GM21381 (cell line): ENCODE results near the gene CAPN5.
A peak's percentile ranks its signal among the peaks of the same experiment; 100 is the strongest.
"Not testable (repeated sequence)": the region's sequence is repeated elsewhere in the genome, so short reads cannot be mapped to it uniquely, and the experiment has no call there.

ENCODE experiments used
- ATAC-seq: cut with Tn5 transposase; IDR thresholded peaks from one replicate; pipeline ENCODE4 v1.9.1; 2021; ENCODE audit warnings: mild to moderate bottlenecking, moderate library complexity; ENCODE audit not compliant: unreplicated experiment

The CAPN5 gene

GRCh38 chr11:77042111-77042726 lies 24.6 kb upstream of the CAPN5 start:
- ATAC-seq = no peak

- no peak for ATAC-seq
Observed at GRCh38 chr11:77044356-77044755, 22.4 kb upstream of the CAPN5 start.

- ATAC-seq = no peak
Observed at GRCh38 chr11:77044886-77045285, 21.9 kb upstream of the CAPN5 start.

DNA sequence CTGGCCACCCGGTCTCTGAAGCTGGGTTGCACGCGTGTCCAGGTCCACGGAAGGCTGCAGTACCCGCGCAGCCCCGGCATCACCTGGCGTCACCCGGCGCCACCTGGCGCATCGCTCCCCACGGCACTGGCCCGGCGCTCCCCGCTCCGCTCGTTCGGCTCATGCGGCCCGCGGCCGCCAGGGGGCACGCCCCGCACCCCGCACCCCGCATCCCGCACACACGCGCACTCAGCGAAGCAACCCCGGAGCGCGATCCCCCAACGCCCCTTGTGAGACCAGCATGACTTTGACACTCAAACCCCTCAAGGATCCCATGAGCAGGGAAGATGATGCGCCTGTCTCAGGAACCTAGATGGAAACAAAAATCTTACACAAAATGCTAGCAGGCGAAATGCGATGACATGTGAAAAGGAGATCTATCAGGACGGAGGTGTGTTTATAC lies 20.7 kb upstream of the CAPN5 start:
- ATAC-seq = no peak

DNA sequence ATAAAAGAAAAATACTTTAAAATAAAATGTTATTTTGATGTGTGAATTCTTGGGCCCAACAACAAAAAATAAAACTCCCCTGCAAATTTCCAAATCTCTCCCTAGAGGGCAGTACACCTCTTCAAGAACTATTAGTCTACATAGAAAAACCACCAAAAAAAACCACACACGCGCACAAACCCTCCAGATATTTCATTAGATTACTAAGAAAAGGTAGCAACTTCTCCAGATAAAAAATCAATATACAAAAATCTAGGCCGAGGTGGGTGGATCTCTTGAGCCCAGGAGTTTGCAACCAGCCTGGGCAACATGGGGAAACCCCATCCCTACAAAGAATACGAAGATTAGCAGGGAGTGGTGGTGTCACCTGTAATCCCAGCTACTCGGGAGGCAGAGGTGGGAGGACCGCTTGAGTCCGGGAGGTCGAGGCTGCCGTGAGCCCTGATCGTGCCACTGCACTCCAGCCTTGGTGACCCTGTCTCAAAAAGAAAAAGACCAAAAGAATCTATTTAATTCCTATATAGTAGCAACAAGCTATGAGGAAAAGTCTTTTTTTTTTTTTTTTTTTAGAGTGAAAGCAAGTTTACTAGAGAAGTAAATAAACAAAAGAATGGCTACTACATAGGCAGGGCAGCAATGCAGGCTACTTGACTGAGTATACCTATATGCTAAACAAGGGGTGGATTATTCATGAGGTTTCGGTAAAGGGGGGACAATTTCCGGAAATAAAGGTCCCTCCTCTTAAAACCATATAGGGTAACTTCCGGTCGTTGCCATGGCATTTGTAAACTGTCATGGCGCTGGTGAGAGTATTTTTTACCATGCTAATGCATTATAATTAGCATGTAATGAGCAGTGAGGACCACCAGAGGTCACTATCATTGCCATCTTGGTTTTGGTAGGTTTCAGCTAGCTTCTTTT lies 19.5 kb upstream of the CAPN5 start:
- ATAC-seq = peak; percentile 85

DNA sequence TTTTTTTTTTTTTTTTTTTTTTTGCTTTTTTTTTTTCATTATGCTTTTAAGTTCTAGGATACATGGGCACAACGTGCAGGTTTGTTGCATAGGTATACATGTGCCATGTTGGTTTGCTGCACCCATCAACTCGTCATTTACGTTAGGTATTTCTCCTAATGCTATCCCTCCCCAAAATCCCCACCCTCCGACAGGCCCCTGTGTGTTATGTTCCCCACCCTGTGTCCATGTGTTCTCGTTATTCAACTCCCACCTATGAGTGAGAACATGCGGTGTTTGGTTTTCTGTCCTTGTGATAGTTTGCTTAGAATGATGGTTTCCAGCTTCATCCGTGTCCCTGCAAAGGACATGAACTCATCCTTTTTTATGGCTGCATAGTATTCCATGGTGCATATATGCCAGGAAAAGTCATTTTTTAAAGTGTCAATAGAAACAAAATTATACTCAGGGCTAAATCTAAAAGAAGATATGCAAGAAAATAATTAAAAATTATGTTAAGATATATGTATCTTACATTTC lies 18.8 kb upstream of the CAPN5 start:
- ATAC-seq = not testable (repeated sequence)

- ATAC-seq = no peak
Observed at GRCh38 chr11:77049026-77049425, 17.7 kb upstream of the CAPN5 start.

GRCh38 chr11:77051511-77051910 lies 15.3 kb upstream of the CAPN5 start:
- ATAC-seq = no peak

GRCh38 chr11:77052518-77052917 lies 14.3 kb upstream of the CAPN5 start:
- ATAC-seq = no peak

GRCh38 chr11:77053217-77054015 lies 13.4 kb upstream of the CAPN5 start:
- ATAC-seq = no peak

DNA sequence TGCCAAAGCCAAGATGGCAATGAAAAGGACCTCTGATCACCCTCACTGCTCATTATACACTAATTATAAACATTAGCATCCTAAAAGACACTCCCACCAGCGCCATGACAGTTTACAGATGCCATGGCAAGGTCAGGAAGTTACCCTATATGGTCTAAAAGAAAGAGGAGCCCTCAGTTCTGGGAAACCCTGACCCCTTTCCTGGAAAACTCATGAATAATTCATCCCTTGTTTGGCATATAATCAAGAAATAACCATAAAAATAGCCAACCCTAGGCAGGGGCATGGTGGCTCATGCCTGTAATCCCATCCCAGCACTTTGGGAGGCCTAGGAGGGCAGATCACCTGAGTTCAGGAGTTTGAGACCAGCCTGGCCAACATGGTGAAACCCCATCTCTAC lies 12.7 kb upstream of the CAPN5 start:
- ATAC-seq = no peak

DNA sequence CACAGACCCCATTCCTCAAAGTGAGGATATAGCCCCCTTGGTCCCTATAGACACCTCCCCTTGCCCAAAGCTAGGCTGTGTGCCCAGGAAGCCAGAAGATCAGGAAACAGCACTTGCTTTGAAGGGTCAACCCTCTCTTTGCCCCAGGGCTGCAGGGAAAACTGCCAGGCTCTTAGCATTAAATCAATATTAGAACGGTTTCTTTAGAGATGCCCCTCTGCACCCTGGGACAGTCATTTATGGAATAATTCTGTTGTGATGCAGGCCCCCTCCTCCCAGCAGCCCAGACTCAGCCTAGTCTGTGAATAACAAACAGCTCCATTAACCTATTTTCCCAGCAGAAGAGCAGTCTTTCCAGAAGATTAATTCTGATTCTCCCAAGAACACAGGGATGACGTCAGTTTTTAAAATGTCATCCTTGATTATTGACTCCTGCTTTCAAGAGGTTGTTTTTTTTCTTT lies 11.6 kb upstream of the CAPN5 start:
- ATAC-seq = no peak

DNA sequence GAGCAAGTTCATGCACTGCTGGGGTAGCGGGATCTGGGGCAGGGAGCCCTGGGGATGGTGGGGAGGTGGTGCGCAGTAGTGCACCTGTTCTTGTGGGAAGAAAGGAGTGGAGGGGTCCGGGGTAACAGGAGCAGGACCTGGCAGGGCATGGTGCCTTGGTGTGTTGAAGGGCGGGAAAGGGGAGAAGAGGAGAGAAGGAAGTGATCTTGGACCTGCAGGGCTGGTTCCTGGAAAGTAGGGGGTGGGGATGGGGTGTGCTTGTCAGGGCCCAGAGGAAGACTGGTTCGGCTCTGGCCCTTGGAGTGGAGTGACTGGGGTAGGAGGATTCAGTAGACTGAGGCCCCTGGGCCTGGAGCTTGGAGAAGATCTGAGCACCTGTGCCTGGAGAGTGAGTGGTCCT lies 10.9 kb upstream of the CAPN5 start:
- ATAC-seq = no peak

DNA sequence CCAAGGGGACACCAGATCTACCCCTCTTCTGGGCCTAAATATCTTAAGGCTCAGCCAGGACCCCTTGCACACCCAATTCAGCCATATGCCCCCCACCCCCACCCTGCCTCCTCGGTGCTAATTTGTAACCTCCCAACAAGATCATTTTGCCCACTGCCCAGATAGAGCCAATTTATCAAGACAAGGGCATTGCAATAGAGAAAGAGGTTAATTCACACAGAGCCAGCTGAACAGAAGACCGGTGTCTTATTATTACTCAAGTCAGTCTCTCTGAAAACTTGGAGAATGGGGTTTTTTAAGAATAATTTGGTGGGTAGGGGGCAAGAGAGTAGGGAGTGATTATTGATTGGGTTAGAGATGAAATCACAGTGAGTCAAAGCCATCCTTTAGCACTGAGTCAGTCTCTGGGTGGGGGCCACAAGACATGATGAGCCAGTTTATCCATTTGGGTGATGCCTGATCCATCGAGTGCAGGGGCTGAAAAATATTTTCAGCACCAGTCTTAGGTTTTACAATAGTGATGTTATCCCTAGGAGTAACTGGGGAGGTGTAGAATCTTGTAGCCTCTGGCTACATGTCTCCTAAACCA lies 9.9 kb upstream of the CAPN5 start:
- no peak for ATAC-seq

GRCh38 chr11:77057938-77058474 lies 8.8 kb upstream of the CAPN5 start:
- ATAC-seq = no peak

DNA sequence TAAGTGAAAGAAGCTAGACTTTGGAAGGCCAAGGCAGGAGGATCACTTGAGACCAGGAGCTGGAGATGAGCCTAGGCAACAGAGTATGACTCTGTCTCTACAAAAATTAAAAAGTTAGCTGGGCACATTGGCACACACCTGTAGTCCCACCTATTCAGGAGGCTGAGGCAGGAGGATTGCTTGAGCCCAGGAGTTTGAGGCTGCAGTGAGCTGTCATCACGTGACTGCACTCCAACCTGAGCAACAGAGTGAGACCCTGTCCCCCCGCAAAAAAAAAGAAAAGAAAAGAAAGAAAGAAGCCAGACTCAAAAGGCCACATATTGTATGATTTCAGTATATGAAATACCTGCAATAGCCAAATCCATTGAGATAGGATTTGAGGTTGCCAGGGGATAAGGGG lies 7.9 kb upstream of the CAPN5 start:
- no peak for ATAC-seq

DNA sequence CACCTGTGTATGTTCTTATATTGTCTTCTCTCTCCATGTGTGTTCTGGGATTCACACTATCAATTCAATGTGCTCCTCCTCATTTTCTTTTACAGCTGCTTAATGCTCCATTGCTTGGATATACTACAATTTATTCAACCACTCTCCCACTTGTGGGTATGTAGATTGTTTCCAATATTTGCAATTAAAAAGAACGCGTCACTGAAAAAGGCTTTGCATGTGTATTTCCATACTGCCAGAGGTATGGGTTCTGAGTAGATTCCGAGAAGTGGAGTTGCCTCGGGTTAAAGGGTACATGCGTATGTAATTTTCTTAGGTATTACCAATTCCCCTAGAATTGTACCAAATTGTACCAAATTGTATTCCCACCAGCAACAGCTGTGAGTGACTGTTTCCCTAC lies 7.0 kb upstream of the CAPN5 start:
- no peak for ATAC-seq

DNA sequence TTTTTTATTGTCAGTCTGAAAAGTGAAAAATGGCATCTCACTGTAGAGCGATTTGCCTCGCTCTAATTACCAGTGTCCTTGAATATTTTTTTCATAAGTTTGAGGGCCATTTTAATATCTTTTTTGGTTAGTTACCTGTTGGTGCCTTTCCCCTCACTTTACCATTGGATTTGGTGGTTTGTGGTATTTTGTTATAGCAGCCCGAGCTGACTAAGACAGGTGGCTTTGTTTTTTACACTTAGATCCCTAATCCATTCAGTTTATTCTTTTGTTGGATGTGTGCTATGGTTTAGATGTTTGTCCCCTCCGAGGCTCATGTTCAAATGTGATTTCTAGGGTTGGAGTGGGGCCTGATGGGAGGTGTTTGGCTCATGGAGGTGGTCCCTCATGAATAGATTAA lies 6.5 kb upstream of the CAPN5 start:
- ATAC-seq = no peak

GRCh38 chr11:77061258-77061657 lies 5.5 kb upstream of the CAPN5 start:
- not testable (repeated sequence) for ATAC-seq

DNA sequence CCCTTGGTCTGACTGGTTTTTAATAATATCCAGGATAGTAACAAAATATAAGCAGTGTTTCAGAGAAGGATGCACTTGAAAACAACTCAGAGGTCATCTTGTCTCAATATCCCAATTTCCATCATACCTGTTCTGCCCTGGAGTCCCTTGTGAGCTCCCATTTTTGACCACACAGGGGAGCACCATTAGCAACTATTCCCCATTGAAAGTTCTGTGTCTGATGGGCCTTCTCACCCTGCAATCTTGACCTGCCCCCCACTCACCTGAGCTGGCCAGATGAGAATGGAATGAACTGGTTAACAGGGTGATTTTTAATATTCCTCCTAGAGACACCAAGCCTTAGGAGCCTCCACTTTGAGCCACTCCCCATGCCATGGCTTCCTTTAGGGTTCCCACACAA lies 3.8 kb upstream of the CAPN5 start:
- ATAC-seq = no peak

DNA sequence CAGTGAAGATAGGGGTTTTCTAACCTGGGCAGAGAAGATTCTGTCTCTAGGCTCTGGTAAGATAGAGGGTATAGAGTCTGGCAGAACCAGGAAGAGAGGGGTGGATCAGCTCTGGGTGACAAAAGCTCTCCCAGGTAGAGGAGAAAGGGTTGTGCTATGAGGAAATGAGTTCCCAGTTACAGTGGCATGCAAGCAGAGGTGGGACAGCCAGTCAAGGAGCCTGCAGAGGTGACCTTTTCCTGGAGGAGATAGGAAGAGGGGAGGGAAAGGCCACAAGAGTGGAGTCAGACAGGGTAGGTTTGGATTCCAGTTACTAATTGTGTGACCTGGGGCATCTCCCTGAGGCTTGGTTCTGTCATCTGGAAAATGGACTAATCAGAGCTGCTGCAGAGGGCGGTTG lies 3.4 kb upstream of the CAPN5 start:
- ATAC-seq = no peak
